Fibroblast of the aortic adventitia (primary cell): ENCODE measurements around the gene BCL2L15. TPM values are rescaled to one million over a fixed set of nuclear protein-coding genes. Genes with fewer than 3 reads are reported as not detected.
"Not testable (repeated sequence)": the region's sequence is repeated elsewhere in the genome, so short reads cannot be mapped to it uniquely, and the experiment has no call there.

Experiments
- DNase-seq: peaks from one replicate; pipeline ENCODE4 v3.0.0-alpha.2; 2010; ENCODE audit warnings: low read depth
- H3K4me3 ChIP-seq: 2 replicates; pipeline ENCODE4 v1.5.1; 2011; ENCODE audit warnings: low read depth, mild to moderate bottlenecking, control low read depth, low read length, moderate library complexity
- total RNA-seq: library from RNA; depleted of rRNA; stranded (reverse); fragments of >200 nt; gene quantifications from 2 replicates; pipeline ENCODE4 v1.2.3, GENCODE V29; 2012; ENCODE audit warnings: low replicate concordance
- TF ChIP-seq, protein P1 (sequence below): IDR thresholded peaks from 2 replicates; pipeline ENCODE4 v1.5.1; 2011; ENCODE audit warnings: mild to moderate bottlenecking, low read length, control low read depth, inconsistent platforms; ENCODE audit not compliant: insufficient read depth

Gene BCL2L15
- total RNA-seq, 1 donor = 0.18 TPM

DNA sequence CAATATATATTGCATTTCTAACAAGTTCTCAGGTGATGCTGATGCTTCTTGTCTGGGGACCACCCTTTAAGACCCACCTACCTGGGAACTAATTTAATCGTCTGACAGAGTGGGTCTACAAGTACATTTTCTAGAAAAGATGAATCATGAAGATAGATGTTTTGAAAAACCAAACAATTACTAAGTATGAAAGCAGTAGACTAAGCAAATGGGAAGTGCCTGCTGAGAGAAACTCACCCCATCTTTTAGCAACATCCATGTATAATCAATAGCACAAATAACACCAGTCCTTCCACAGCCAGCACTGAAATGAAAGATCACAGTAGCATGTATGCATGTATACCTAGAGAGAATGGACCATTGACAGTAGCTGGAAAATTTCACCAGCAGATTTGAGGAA is 33.1 kb downstream of the BCL2L15 start:
- TF ChIP-seq, protein P1, sequence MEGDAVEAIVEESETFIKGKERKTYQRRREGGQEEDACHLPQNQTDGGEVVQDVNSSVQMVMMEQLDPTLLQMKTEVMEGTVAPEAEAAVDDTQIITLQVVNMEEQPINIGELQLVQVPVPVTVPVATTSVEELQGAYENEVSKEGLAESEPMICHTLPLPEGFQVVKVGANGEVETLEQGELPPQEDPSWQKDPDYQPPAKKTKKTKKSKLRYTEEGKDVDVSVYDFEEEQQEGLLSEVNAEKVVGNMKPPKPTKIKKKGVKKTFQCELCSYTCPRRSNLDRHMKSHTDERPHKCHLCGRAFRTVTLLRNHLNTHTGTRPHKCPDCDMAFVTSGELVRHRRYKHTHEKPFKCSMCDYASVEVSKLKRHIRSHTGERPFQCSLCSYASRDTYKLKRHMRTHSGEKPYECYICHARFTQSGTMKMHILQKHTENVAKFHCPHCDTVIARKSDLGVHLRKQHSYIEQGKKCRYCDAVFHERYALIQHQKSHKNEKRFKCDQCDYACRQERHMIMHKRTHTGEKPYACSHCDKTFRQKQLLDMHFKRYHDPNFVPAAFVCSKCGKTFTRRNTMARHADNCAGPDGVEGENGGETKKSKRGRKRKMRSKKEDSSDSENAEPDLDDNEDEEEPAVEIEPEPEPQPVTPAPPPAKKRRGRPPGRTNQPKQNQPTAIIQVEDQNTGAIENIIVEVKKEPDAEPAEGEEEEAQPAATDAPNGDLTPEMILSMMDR = no peak
- no peak for DNase-seq
- H3K4me3 ChIP-seq = no peak overlapping the region

DNA sequence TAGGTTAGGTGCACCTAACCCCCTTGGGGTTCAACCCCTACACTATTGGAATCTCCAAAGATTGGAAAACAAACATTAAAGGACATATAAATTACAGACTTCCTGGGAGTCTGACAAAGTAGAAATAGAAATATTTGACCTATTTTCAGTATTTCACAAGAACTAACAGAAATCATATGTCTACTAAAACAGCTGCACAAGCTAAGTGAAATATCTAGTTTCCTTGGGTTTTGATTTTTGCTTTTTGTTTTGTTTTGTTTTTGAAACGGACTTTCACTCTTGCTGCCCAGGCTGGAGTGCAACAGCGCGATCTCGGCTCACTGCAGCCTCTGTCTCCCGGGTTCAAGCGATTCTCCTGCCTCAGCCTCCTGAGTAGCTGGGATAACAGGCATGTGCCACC is 34.7 kb downstream of the BCL2L15 start:
- DNase-seq, H3K4me3 ChIP-seq: not testable (repeated sequence)

DNA sequence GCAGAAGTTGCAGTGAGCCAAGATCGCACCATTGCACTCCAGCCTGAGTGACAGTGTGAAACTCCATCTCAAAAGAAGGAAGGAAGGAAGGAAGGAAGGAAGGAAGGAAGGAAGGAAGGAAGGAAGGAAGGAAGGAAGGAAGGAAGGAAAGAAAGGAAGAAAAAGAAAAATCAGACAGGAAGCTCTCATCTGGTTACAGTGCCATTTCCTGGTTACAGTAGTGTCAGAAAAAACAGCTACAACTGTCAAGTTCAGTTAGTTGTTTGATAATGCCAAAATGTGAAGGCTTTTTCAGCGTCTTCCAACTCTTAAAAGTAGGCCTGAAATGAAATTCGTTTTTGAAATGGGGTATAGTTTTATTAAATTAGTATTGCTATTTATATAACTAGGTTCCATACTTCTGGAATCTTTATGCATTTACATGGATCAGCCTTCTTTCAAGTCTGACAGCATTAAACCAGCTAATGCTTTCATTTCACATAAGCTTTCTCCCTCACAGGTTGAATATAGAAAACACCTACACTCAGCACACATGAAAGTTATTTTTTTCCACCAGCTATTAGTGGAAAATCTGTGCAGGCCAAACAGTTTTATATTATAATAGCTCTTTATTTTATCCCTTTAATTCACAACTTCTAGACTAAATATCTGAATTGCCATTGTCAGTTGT is 37.1 kb downstream of the BCL2L15 start:
- TF ChIP-seq, protein P1 = no peak
- DNase-seq = no peak
- H3K4me3 ChIP-seq = no peak overlapping the region

DNA sequence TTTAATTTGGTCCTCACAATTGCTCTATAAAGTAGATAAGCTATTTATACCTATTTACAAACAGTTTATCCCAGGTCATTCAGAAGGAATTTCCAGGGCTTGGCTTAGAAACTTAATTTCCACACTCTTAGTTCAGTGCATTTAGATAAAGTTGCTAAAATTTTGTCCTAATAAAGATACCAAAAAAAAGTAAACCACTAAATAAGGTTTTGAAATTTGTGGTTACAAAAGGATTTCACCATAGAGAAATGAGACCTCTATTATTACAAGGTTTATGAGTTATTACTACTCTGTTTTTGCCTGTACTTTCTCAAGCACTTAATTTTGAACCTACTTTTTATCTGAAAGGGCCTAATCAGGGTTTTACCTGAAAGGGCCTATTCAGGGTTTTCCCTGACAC is 38.3 kb downstream of the BCL2L15 start:
- TF ChIP-seq, protein P1 = no peak
- DNase-seq = peak; percentile 19
- H3K4me3 ChIP-seq = no peak overlapping the region

- TF ChIP-seq, protein P1 = no peak
- H3K4me3 ChIP-seq = no peak overlapping the region
- DNase-seq = no peak
Observed at GRCh38 chr1:113846391-113847035, 40.9 kb downstream of the BCL2L15 start.

DNA sequence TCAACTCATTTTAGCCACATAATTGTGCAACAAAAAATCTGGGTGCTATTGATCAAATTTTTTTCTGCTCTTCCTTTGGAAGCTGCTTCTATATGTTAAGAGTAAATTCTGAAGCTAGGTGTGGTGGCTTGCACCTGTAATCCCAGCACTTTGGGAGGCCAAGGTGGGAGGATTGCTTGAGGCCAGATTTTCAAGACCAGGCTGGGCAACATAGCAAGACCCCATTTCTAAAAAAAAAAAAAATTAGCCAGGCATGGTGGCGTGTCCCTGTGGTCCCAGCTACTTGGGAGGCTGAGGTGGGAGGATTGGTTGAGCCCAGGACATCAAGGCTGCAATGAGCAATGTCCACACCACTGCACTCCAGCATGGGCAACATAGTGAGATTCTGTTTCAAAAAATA is 50.8 kb downstream of the BCL2L15 start:
- TF ChIP-seq, protein P1 = no peak
- H3K4me3 ChIP-seq = no peak overlapping the region
- no peak for DNase-seq

- peak; percentile 81 for DNase-seq
- H3K4me3 ChIP-seq = no peak overlapping the region
- TF ChIP-seq, protein P1 = peak; percentile 45
Observed at GRCh38 chr1:113835686-113836290, 51.6 kb downstream of the BCL2L15 start.
